NCI-H446 (cell line): ENCODE results near the gene NOL9.
"Not testable (repeated sequence)": the region's sequence is repeated elsewhere in the genome, so short reads cannot be mapped to it uniquely, and the experiment has no call there.

Source experiments
- DNase-seq, 2 experiments: peaks; one replicate each; lab custom pipeline; 2025; lab: John Stamatoyannopoulos, UW

NOL9 gene

DNA sequence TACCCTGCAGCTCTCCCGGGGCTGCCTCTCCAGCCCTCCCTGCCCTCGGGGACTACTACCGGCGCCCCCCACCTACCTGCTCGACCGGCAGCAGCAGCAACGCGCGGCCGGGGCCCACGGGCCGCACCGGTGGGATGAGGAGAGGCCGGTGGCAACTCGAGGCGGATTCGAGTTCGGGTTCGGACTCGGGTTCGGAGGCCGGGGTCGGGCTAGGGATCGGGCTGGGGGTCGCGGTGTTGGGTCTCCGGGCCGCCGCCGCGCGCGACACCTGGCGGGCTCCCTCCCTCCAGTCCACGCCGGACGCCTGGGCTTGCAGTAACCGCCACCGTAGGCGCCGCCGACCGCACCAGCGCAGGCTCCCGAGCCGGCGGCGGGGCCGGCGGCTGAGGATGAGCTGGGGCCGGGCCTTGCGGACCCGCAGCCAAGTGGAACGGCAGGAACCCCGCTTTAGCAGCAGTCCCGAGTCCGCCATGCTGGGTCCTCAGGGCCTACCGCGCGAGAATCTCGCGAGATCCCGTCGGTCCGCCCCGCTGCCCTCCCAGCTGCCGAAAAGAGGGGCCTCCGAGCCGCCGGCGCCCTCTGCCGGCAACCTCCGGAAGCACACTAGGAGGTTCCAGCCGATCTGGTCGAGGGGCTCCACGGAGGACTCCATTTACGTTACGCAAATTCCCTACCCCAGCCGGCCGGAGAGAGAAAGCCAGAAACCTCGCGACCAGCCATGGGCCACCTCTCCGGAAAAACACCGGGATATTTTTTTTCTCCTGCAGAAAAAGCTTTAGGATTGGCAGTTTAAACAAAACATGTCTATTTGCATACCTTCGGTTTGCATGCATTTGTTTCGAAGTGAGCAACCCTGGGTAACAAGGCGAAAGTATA, at the start of gene NOL9:
TSS of gene NOL9 (minus strand) at position 483 of the 876 bp plus-strand sequence. CDS start at position 472, 11 bp downstream.
- peak; percentile 92 to 98 for DNase-seq

DNA sequence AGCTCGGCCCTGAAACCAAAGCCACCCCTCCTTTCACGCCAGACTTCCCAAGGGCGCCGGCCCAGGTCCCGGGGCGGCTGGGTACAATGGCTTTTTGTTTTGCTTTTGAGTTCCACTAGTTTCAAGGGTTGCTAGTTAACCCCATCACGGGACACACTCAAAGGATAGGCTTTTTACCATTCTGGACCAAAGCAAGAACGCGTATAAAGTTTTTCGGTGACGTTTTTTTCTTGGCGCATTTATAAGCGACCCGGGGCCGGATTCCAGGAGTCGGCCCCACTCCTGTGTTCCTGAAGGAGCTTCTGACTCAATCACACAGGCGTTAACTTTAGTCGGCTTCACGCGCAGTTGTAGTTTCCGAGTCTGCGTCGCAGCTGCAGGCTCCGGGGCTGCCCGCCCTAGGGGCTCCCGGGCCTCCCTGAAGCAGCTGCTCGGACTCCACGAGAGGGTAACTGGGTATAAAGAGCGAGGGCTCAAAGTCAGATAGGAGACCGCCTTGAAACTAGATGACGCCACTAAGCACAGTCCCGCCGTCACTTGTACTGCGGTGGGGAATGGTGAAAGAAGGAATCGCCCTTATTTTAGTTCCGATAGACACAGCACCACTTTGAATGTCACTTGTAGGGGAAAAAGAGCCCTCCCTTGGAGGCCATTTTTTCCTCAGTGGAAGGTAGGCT, 49.1 kb upstream of the NOL9 start:
- DNase-seq, result no peak

DNA sequence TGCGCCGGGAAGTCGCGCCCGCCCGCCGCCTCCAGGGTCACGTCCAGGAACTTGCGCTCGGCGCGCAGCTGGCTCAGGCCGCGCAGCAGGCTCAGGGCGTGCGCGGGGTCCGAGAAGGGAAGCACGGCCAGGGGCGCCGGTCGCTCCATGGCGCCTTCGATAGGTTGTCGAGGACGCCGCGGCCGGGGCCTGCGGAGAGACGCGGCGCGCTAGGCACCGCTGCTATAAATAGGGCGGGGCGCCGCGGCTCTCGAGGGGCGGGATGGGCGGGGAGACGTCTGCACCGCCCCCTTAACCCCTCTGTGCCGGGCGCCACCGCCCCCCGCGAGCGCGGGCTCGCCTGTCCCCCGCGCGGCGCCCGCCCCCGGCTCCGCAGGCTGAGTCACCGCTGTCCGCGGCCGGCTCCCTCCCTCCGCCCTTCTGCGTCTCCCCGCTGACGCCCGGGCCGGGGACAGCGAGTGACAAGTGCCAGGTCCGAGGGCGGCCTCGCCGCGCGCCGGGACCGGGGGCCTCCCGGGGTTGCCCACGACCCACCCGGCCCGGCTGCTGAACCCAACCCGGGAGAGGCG, 48.4 kb upstream of the NOL9 start, which contains the start of gene KLHL21:
TSS of gene KLHL21 (minus strand) at position 201 of the 569 bp plus-strand sequence. CDS start at position 149, 52 bp downstream.
- DNase-seq, result peak; percentile 36 to 90

DNA sequence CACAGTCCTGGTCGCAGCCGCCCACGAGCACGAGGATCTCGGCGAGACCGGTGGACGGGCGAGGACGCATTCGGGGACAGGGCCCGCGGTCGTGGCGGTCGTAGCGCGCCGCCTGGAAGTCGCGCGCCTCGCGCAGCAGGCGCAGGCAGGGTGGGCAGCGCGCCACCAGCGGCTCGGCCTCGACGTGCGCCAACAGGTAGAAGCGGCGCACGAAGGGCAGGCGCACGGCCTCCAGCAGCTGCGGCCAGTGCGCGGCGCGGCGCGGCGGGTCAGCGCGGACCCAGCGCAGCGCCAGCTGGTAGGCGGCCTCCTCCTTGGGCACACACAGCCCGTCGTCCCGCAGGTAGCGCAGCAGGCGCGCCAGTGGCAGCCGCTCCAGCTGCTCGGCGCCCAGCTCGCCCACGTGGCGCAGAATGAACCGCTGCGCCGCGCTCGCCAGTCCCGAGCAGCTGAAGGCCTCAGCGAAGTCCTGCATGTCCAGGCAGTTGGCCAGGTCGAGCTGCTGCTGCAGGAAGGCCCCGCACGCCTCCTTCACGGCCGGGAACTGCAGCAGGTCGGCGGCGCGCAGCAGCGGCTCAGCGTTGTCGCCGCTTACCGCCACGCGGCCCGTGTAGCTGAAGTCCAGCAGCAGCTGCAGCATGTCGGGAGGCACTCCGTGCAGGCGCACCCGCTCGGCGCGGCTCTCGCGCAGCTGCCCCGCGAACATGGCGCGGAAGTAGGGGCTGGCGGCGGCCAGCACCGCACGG, 47.8 kb upstream of the NOL9 start:
- no peak for DNase-seq

DNA sequence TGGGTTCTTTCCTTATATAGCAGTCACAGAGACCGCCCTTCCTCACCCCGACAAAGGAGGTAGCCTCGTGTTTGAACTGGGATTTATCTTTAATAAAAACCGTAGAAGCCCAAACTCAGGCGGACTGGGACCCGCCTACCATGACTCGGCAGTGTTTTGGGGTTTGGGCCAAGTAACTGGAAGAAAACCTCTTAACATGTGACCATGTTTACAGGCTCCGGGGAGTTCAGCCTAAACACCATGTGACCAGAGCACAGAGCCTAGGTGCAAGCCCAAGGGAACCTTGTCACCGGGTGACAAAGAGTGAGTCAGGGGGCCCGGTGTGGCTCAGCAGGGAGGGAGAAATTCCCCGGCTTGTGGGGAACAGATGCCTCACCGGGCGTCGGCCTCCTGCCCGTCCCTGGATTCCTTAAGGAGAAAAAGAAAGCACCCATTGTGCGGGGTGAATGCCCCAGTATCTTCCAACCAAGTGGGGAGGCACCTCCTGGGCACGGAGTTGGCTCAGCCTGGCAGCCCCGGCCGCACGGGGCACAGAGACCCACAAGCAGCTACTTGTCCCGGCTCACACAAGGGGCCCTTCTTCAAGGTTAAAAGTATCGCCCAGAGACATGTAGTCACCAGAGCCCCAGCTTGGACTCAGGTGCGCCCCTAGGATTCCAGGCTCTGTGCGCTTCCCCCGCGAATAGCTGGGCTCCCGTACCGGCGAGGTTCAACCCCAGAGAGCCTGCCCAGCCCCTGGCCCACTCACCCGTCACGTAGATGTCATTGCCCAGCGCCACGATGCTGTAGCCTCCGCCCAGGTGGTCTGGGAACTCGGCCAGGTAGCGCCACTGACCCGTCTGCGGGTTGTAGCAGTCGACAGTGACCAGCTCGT, 47.0 kb upstream of the NOL9 start:
- DNase-seq, result peak; percentile 44 to 53

DNA sequence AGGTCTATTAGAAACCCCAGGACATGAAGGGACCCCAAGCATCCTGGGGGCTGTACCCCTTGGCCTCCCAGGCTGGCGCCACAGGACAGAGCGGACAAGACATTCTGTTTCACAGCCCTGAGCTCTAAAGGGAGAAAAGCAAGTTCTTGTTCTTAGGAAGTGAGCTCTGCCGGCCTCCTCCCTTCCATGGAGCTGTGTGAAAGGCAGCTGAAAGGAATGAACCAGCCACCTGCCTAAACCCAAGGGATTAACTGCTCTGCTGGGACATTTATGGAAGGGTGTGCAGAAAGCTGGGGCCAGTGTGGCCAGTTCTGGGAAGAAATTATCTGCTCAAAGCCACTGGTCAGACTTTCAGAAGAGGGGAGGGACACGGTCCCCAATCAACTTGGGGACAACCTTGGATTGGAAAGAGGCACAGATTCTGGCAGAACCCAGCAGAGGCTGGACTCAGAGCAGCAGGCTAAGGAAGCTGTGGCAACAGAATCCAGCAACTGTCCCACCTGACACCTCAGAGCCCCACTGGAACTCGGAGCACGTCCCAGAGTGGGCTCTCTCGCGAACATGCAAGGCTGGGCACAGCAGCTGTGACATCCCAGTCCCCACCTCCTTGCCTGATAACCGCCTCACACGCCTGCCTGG, 46.2 kb upstream of the NOL9 start:
- no peak for DNase-seq

DNA sequence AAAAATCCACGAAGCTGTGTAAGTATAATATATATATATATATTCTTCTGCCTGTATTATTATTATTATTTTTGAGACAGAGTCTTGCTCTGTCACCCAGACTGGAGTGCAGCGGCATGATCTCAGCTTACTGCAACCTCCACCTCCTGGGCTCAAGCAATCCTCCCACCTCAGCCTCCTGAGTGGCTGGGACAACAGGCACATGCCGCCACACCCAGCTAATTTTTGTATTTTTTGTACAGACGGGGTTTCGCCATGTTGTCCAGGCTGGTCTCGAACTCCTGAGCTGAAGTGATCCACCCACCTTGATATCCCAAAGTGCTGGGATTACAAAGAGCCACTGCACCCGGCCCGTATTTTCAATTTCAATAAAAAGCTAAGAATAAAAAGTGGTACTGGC, 45.7 kb upstream of the NOL9 start:
- DNase-seq, result not testable (repeated sequence)

DNA sequence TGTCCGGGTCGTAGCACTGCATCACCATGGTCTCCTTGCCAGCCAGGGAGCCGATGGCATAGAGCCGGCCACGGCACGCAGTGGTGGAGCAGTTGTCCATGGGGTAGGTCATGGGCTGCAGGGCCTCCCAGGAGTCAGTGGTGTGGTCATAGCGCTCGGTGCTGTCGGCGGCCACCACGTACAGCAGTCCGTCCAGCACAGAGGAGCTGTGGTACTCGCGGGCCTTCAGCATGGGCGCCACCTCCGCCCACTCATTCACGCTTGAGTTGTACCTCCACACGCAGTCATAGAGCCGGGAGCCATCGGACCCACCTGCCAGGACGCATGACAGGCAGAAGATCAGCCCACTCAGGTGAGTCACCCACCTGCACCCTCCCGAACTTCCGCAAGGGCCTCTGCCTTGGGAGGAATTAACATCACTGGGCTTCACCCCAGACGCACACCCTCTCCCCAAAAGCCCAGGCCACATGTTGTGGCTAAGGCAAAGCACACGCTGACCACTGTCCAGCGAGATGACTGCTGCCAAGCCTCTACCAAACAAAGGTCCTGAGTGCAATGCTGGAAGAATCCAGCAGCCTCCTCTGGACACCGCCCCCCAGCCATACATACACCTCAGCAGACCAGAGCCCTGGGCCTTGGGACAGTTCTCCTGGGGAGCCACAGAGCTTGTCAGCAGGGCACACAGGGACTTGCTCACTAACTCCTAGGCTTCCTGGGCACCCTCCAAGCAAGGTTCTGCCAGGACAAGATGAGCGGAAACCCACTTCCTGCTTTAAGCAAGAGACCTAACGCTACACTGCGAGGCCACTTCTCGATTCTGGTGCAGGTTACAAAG, 45.0 kb upstream of the NOL9 start:
- DNase-seq, result no peak

DNA sequence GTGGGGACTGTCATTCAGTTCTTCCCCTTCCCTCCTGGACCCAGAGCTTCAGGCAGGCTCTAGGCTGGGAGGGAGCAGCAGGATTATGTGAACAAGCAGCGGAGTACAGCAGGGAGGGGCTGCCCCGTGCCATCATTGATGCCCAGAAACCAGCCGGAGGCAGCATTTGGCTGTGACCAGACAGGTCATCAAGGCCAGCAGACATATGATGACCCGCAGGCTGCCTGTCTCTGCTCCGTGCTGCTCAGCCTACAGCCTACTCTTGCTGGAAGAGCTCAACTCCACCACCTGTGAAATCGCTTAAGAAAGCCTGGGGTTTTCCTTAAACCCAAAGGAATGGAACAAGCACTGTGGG, 43.4 kb upstream of the NOL9 start:
- no peak for DNase-seq

DNA sequence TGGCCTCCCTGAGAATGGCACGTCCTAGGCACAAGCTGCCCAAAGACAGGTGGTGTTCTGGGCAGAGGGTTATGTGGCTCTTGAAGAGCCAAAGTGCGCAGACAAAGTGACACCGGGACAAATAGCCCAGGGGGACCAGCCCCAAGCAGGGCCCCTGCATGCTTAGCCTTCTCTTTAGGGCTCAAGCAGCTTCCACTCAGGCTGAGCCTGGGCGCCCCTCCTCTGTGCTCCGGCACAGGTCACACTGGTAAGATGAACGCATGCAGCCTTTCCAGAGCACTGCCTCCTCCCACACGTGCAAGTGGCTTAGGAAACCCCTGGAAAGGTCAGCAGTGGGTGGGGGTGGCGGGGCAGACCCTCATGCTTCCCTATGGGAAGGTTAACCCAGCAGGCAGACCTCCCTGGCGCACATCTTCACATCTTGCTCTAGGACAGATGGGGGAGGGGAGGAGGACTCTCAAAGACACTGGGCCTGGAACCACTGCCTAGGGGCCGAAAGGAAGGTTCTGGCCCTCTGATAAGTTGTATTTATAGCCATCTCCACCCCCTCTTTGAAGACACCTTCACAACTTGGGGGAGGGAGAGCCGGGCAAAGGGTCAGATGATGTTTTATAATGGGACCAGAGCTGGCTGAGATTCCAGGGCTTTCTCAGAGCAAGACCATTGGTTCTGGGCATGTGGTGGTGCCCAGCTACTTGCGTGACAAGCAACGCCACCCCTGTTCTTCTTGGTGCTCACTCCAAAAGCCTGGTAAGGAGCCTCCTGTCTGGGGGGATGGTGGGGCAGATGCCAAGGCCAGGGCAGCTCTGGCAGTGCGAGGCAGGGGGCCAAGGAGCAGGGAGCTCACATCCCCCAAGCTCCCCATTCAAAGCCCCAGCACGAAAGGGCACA, 42.8 kb upstream of the NOL9 start:
- DNase-seq, result no peak

DNA sequence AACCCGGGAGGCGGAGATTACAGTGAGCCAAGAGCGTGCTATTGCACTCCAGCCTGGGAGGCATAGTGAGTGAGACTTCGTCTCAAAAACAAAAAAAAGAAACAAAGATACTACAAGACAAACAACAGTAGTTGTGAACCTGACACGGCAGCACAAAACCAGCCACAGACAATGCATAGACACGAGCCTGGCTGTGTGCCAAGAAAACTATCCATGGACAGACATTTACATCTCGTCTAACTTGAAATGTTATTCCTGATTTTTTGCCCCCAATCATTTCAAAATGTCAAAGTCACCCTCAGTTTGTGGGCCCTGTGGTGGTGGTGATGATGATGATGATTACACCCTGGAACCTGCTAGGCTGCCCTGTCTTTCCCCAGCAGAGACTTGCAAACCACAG, 42.0 kb upstream of the NOL9 start:
- DNase-seq, result no peak

DNA sequence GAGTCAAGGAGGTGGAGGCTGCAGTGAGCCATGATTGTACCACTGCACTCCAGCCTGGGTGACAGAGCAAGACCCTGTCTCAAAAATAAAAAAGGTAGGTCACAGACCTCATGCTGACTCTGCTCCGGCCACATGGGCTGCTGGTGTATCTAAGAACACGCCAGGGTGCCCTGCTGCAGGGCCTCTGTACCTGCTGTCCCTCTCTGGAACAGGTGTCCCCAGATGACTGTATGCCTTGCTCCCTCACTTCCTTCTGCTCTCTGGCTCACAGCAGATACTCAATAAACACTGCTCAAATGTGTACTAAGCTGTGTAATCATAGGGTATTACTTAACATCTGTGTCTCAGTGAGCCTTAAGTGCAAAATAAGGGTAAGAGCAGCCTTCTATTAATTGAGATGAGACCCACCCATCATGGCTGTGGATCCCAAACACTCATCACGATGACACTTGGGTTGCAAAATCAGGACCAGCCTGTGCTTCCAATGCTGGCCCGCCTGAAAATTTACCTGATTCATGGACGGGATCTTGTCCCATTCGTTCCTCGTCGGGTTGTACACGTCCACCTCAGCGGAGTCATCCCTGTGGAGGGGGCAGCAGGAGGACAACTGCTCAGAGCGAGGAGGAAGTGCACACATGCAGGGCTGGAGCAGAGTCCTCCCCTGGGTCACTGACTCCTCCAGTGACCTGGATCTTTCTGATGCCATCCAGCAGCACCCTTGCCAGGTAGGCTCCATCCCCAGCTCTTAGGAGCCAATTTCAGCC, 40.8 kb upstream of the NOL9 start:
- no peak for DNase-seq

DNA sequence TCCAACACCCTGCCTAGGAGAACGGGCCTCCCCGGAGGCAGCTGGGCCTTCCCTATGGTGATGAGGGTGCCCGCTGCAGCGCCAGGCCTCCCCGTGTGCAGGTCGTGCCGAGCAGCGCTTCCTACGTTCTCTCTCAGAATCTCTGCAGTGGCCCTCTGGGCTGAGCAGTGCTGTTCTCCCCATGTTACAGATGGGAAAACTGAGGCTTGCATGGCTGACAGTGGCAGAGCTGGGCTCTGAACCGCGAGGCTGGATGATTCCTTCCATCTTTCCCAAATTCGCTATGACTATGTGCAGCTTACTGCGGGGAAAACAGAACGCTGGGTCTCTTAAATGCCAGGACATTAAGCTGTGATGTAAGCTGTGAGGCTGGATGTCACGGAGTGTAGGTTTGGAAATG, 39.5 kb upstream of the NOL9 start:
- no peak for DNase-seq

DNA sequence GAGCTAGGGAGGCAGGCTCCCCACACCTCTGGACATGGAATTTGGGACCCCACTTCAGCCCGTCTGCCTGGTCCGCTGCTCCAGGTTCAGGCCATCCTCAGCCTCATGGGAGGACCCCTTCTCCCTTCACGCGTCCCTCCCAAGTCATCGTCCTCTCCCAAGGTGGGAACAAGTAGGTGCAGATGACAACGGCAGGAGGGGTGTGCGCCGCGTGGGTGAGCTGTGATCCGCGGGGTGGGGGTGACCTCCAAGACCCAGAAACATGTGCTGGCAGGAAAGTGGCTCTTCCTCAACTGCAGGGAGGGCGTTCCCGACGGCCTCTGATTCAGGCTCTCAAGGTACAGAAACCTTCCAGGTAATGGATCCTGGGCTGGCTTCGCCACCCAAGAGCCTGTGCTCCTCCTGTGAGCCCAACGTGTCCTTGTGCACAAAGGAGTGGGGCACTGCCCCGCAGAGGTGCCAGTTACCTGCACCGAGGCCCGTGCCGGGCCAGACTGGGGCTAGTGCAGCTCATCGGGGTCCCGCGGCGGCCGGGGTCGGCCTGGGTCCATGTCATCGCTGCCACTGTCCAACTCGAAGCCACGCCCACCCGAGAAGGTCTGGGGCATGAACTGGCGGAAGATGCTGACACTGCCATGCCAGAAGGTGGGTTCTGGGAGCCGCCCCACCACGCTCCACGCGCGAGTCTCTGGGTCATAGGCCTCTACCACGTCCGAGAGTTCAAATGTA, 38.7 kb upstream of the NOL9 start:
- DNase-seq, result no peak

DNA sequence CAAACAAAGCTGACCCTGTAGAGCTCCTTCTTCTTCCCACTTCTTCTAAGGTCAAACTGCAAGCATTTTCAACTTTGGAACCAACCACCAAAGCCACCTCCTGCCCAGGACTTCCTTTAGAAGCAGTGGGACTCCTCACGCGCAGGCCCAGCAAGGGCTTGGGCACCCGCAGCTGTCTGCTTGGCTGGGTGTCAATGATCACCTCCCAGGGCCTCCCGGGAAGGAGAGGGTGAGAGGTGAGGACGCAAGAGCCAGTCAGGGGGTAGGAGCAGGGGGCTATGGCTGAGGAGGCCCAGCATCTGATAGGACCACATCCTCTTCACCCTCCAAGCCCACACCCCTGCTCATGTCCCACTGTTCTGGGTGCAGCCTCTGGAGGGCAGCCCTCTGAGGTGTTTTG, 38.1 kb upstream of the NOL9 start:
- DNase-seq, result no peak

DNA sequence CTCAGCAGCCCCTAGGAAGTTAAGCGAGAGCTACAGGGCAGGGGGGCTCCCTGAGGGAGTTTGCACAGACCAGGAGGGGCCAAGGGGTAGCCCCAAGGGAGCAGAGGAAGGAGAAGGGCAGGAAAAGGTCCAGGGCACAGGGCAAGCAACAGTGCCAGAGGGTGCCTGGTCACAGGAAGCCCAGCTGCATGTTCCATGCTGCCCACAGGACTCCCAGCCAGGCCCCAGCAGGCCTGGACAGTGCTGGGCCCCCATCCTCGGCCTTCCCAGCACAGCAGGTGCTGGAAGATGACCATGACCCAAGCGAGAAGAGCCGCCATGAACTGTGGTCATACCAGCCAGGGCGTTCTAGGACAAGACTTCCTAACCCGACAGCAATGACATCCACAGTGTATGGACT, 37.3 kb upstream of the NOL9 start:
- DNase-seq, result no peak

DNA sequence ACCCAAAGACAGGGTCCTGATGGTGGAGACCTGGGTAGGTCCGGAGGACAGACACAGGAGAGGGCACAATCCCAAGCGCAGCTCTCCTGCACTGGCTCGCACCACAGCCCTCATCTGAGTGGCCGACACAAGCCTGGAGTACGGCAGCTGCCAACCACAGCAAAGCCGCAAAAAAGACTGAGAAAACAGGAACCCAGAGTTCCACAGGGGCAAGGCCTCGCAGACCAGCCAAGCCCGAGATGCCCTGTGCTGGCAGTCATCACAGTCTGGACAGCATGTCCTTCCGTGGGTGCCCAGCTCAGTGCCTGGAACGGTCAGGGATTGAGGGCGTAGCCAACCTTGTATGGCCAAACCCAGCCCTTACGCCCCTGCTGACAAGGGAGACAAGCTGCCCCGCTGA, 36.9 kb upstream of the NOL9 start:
- no peak for DNase-seq
